ENCODE measurements around the gene RGPD3.
"Not testable (repeated sequence)": the region's sequence is repeated elsewhere in the genome, so short reads cannot be mapped to it uniquely, and the experiment has no call there.

- not testable (repeated sequence) for TF ChIP-seq CTCF, EP300, POLR2A (IDR thresholded peaks at IDR 0.05)
Observed at GRCh38 chr2:106492399-106492798, 24.2 kb upstream of the RGPD3 start.
